8988T (cell line): ENCODE results near the gene NAPG.
"Not testable (repeated sequence)": the region's sequence is repeated elsewhere in the genome, so short reads cannot be mapped to it uniquely, and the experiment has no call there.

Experiments used
- DNase-seq: peaks from one replicate; pipeline ENCODE4 v3.0.0; 2011

Gene NAPG

GRCh38 chr18:10525697-10526560 is at the start of gene NAPG:
NAPG (plus strand) TSS chr18:10526027; CDS start chr18:10526103, 76 bp downstream.
- peak; percentile 86 for DNase-seq

GRCh38 chr18:10476338-10476791 is 49.5 kb upstream of the NAPG start:
- no peak for DNase-seq

- no peak for DNase-seq
Observed at GRCh38 chr18:10477121-10477862, 48.5 kb upstream of the NAPG start.

DNA sequence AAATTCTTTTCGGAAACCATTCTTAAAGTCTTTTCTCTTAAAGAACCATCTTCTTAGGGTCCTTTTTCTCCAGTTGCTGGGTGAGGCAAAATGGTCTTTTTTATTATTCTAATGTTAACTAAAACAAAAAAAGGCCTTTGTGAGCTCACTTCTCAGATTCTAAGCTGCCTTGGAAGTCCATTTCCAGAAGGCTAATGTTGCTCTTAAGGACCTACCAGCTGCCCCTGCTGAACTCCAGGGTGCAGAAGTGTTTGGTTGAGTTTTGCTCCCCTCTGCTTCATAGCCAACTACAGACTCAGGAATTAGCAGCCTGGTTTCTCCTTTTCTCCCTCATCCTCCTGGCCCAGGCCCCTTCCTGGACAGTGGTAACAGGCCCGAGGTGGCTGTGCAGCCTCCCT is 48.0 kb upstream of the NAPG start:
- no peak for DNase-seq

- no peak for DNase-seq
Observed at GRCh38 chr18:10481831-10482230, 44.0 kb upstream of the NAPG start.

DNA sequence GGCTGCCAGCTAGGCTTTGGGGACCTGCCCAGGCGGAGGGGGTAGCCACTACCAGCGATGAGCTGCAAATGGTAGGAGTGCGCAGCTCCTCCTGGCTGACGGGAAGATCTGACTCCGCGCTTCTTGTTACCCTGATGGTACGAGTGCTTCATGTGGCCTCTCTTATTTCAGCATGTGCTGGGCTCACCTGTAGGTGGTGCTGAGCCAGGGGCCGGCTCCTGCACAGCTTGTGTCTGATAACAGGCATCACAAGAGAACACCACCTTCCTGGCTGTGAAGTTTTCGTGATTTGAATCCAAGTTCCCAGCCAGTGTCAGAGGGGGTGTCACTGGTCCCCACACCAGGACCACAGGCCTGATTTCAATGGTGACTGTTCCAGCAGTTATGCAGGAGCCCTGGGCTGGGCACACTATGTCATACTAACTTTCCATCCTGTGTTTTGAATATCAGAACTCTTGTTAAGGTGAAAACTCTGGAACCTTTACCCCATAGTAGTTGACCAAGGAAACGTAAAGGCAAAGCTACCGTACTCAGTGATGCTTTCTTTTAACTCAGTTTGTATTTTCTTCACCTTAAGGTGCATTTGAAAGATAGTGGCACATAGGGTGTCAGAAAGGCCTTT is 43.4 kb upstream of the NAPG start:
- DNase-seq = no peak

GRCh38 chr18:10482985-10483949 is 42.6 kb upstream of the NAPG start:
- no peak for DNase-seq

DNA sequence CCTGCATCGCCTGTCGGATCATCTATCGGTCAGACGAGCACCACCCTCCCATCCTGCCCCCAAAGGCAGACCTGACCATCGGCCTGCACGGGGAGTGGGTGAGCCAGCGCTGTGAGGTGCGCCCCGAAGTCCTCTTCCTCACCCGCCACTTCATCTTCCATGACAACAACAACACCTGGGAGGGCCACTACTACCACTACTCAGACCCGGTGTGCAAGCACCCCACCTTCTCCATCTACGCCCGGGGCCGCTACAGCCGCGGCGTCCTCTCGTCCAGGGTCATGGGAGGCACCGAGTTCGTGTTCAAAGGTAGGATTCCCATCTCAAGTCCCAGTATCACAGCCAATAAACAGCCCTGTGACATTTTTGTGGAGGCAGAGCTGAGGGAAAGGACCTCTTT is 40.4 kb upstream of the NAPG start:
- no peak for DNase-seq

- DNase-seq = no peak
Observed at GRCh38 chr18:10486362-10486761, 39.5 kb upstream of the NAPG start.

- DNase-seq = no peak
Observed at GRCh38 chr18:10487154-10487553, 38.7 kb upstream of the NAPG start.

GRCh38 chr18:10488017-10488416 is 37.8 kb upstream of the NAPG start:
- no peak for DNase-seq

- DNase-seq = peak; percentile 74
Observed at GRCh38 chr18:10490401-10491165, 35.2 kb upstream of the NAPG start.

GRCh38 chr18:10495936-10496335 is 29.9 kb upstream of the NAPG start:
- no peak for DNase-seq

DNA sequence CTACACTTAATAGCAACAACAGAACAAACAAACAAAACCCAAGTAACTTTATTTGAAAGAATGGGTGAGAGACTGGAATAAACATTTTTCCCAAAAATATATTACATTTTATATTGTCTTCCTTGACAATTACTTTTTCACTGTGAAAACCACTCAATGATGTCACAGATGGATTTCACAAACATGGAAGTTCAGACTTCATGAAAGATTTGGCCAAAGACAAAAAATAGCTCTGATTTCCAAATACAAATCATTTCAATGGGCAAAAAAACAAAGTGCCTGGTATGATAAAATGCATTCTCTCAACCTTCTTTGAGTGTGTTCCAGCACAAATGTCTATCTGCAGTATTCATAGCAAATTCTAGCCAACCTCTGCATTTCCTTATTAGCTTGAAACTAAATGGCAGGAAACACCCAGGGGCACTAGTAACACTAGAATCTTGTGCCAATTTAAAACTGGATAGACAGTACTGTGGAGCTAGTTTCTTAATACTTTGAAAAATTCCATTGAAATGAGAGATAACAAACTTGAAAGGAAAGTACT is 28.5 kb upstream of the NAPG start:
- no peak for DNase-seq

- no peak for DNase-seq
Observed at GRCh38 chr18:10499230-10499629, 26.6 kb upstream of the NAPG start.

DNA sequence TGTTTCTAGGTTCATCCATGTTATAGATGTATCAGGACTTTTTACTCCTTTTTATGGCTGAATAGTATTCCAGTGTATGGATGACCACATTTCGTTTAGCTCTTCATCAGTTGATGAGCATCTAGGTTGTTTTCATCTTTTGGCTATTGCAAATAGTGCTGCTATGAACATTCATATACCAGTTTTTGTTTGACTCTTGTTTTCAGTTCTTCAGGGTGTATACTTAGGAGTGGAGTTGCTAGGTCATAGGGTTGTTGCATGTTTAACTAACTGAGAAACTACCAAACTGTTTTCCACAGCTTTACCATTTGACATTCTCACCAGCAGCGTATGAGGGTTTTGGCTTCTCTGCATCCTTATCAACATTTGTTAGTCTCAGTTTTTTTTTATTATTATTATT is 25.8 kb upstream of the NAPG start:
- no peak for DNase-seq

DNA sequence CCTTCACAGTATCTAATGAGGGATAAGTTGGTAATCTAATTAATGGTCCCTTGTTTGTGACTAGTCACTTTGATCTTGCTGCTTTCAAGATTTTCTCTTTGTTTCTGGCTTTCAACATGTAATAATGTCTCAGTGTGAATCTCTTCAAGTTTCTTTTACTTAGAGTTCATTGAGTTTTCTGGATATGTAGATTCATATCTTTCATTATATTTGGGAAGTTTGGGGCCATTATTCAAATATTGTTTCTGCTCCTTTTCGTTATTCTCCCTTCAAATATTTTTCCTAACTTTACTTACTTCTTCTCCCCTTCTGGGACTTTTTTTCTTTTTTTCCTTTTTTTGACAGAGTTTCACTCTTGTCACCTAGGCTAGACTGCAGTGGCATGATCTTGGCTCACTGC is 21.1 kb upstream of the NAPG start:
- no peak for DNase-seq

DNA sequence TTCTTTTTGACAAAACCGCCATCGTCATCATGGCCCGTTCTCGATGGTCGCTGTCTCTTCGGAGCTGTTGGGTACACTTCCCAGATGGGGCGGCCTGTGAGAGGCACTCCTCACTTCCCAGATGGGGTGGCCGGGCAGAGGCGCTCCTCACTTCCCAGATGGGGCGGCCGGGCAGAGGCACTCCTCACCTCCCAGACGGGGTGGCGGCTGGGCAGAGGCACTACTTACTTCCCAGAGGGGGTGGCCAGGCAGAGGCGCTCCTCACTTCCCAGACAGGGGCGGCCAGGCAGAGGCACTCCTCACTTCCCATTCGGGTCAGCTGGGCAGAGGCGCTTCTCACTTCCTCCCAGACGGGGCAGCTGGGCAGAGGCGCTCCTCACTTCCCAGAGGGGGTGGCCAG is 19.9 kb upstream of the NAPG start:
- DNase-seq = not testable (repeated sequence)

DNA sequence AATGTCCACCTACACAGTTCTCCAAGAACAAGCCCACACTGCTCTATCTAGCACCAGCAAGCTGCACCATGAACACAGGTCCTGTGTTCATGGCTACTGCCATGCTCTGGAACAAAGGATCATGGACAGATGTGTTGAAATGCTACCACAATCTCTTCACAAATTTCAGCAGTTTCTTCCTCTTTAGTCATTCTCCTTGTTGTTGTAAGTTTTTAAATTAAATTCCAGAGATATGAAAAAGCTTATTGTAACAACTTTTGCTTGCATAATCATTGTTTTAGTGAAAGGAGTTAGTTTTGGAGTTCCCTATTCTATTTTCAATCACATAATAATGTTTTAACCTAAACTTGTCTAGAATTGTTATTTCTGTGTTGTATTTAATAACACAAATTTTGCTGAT is 17.2 kb upstream of the NAPG start:
- no peak for DNase-seq

GRCh38 chr18:10511236-10511635 is 14.6 kb upstream of the NAPG start:
- DNase-seq = no peak

- no peak for DNase-seq
Observed at GRCh38 chr18:10514082-10514481, 11.7 kb upstream of the NAPG start.
